A549 (cell line): Measurements from ENCODE around the gene GJB5. TPM values are rescaled to one million over a fixed set of nuclear protein-coding genes. Genes with fewer than 3 reads are reported as not detected.

Experiments
- ATAC-seq, 2 experiments: fragments of 200-7000 bp in 1 of 2; fragments of >200 bp in 1 of 2; cut with Nextera tagmentation in 1 of 2; cut with Tn5 transposase in 1 of 2; 3 replicates each; pipeline versions ENCODE4 v1.8.0 to v1.9.1; 2018 to 2020; ENCODE audit warnings: mild to moderate bottlenecking in 1 of 2, moderate library complexity in 1 of 2
- CTCF ChIA-PET: fragments of 300-600 bp; sonication (Branson Sonifier 250); formaldehyde crosslinking; extraction: SDS; loops from one replicate; lab custom pipeline; 2021; ENCODE audit warnings: antibody characterized with exemption, inconsistent platforms; lab: Yijun Ruan, JAX
- POLR2A ChIA-PET: fragments of 350-600 bp; formaldehyde crosslinking; extraction: SDS; loops from one replicate; lab custom pipeline; 2021; ENCODE audit warnings: antibody characterized with exemption, inconsistent platforms; lab: Yijun Ruan, JAX
- DNase-seq, 2 experiments: peaks; one replicate each; pipeline versions ENCODE4 v3.0.0 to v3.0.0-alpha.2; 2011 to 2016; ENCODE audit warnings: low read depth in 1 of 2, low spot score in 1 of 2
- FAIRE-seq: peaks from 2 replicates; lab custom pipeline; 2011; peaks lifted over from hg19 to GRCh38; lab: Jason Lieb, UNC
- H3K27ac ChIP-seq, 2 experiments: fragments of >200 bp; sonication (Bioruptor Twin); formaldehyde crosslinking; 3 replicates each; pipeline ENCODE4 v1.5.1; 2016 to 2017
- H3K4me1 ChIP-seq: fragments of >200 bp; sonication (Bioruptor Twin); formaldehyde crosslinking; 3 replicates; pipeline ENCODE4 v1.6.1; 2016
- H3K4me2 ChIP-seq: fragments of >200 bp; sonication (Bioruptor Twin); formaldehyde crosslinking; 3 replicates; pipeline ENCODE4 v1.6.1; 2016
- H3K4me3 ChIP-seq: fragments of >200 bp; sonication (Bioruptor Twin); formaldehyde crosslinking; 3 replicates; pipeline ENCODE4 v1.5.1; 2016
- H3K9me3 ChIP-seq: fragments of >200 bp; sonication (Bioruptor Twin); formaldehyde crosslinking; 3 replicates; pipeline ENCODE4 v1.6.1; 2016
- ATOH8 ChIP-seq: fragments of 250-450 bp; sonication (Bioruptor Pico); IDR thresholded peaks from 2 replicates; pipeline ENCODE4 v1.5.0; 2020; ENCODE audit warnings: low read depth, mild to moderate bottlenecking, moderate library complexity
- BHLHE40 ChIP-seq: IDR thresholded peaks from 2 replicates; pipeline ENCODE4 v1.6.1; 2012; ENCODE audit warnings: low read depth, low read length, inconsistent platforms
- CEBPB ChIP-seq, 2 experiments: fragments of >200 bp in 1 of 2; sonication (Bioruptor Twin) in 1 of 2; formaldehyde crosslinking in 1 of 2; IDR thresholded peaks; 2 replicates each; pipeline ENCODE4 v1.6.1; 2012 to 2016
- EHF ChIP-seq: fragments of 250-450 bp; sonication (Bioruptor Pico); IDR thresholded peaks from 2 replicates; pipeline ENCODE4 v1.5.0; 2020; ENCODE audit warnings: mild to moderate bottlenecking
- EHMT2 ChIP-seq: fragments of 200-600 bp; sonication (generic); IDR thresholded peaks from 2 replicates; pipeline ENCODE4 v1.6.1; 2016; ENCODE audit warnings: antibody characterized with exemption, low read depth, mild to moderate bottlenecking, moderate library complexity
- EP300 ChIP-seq, 2 experiments: fragments of >200 bp; sonication (Bioruptor Twin); formaldehyde crosslinking; IDR thresholded peaks; 2 replicates in 1 of 2; 3 replicates in 1 of 2; pipeline ENCODE4 v1.6.1; 2016 to 2017
- HES2 ChIP-seq: fragments of >200 bp; sonication (Bioruptor Twin); formaldehyde crosslinking; IDR thresholded peaks from 2 replicates; pipeline ENCODE4 v1.6.1; 2016
- HOXB5 ChIP-seq: fragments of 250-450 bp; sonication (Bioruptor Pico); IDR thresholded peaks from 2 replicates; pipeline ENCODE4 v1.5.0; 2020; ENCODE audit warnings: mild to moderate bottlenecking, moderate library complexity
- KDM1A ChIP-seq: fragments of 200-600 bp; sonication (generic); IDR thresholded peaks from 2 replicates; pipeline ENCODE4 v1.6.1; 2016; ENCODE audit warnings: low read depth, mild to moderate bottlenecking
- MAFK ChIP-seq: fragments of 450-650 bp; IDR thresholded peaks from 2 replicates; pipeline ENCODE4 v1.6.1; 2014; ENCODE audit not compliant: partially characterized antibody
- MYC ChIP-seq: IDR thresholded peaks from 2 replicates; pipeline ENCODE4 v1.6.1; 2012; ENCODE audit warnings: mild to moderate bottlenecking, inconsistent platforms, low read length, improper control_type of control experiment, borderline replicate concordance
- NFE2L2 ChIP-seq: fragments of 150-350 bp; conservative IDR thresholded peaks from 2 replicates; pipeline ENCODE4 v1.6.1; 2014; ENCODE audit warnings: low read length
- NPAS2 ChIP-seq: fragments of 250-450 bp; sonication (Bioruptor Pico); IDR thresholded peaks from 2 replicates; pipeline ENCODE4 v1.8.0; 2022; ENCODE audit warnings: mild to moderate bottlenecking, moderate library complexity, borderline replicate concordance
- NR3C1 ChIP-seq: fragments of >200 bp; sonication (Bioruptor Twin); formaldehyde crosslinking; IDR thresholded peaks from 3 replicates; pipeline ENCODE4 v1.6.1; 2017
- RFX5 ChIP-seq: fragments of 450-650 bp; IDR thresholded peaks from 2 replicates; pipeline ENCODE4 v1.7.1; 2014; ENCODE audit warnings: antibody characterized with exemption, mild to moderate bottlenecking, moderate library complexity
- RNF2 ChIP-seq: fragments of 200-600 bp; sonication (generic); IDR thresholded peaks from 2 replicates; pipeline ENCODE4 v1.6.1; 2016; ENCODE audit warnings: low read depth, mild to moderate bottlenecking, antibody characterized with exemption, moderate library complexity, borderline replicate concordance
- ZC3H11A ChIP-seq: fragments of 450-650 bp; IDR thresholded peaks from 2 replicates; pipeline ENCODE4 v1.6.1; 2014; ENCODE audit warnings: antibody characterized with exemption, mild to moderate bottlenecking
- ZFP36 ChIP-seq: fragments of 450-650 bp; IDR thresholded peaks from 2 replicates; pipeline ENCODE4 v1.6.1; 2014; ENCODE audit warnings: borderline replicate concordance; ENCODE audit not compliant: partially characterized antibody
- ZNF302 ChIP-seq: fragments of 250-450 bp; sonication (Bioruptor Pico); IDR thresholded peaks from 2 replicates; pipeline ENCODE4 v1.9.0; 2021; ENCODE audit warnings: inconsistent platforms, mild to moderate bottlenecking, moderate library complexity
- WGBS: methylation state at CpG from one replicate; pipeline ENCODE4 v1.1.6; 2017; ENCODE audit errors: missing lambda C conversion rate; 5-methylcytosine and 5-hydroxymethylcytosine counted together
- polyA plus RNA-seq, 4 experiments: library from polyadenylated mRNA; depleted of rRNA in 3 of 4; stranded (reverse); fragments of >200 nt; fragmentation: RNase III in 1 of 4; extraction: RNeasy Plus Mini Kit Qiagen cat#74134 plus additional on column Dnase treatment in 1 of 4; gene quantifications; 2 replicates in 3 of 4; 3 replicates in 1 of 4; pipeline ENCODE4 v1.2.3, GENCODE V29; 2011 to 2017

GJB5 gene
- polyA plus RNA-seq, 2 of the 4 experiments (the other 2 are of a cell fraction) = 0.15 to 0.16 TPM

GRCh38 chr1:34792424-34792823 lies 37.6 kb downstream of the GJB5 start:
- no peak for ATAC-seq
- ChIA-PET CTCF (interaction anchor here (1.8 kb wide), 1 partner anchor 74 kb away, joined by 4 read pairs; no protein-coding TSS in a partner anchor), POLR2A (no interaction called here)
- no peak overlapping the region for H3K4me2 ChIP-seq
- TF ChIP-seq ZNF302 (CRISPR knock-in tag) (no peak), EHMT2 (no peak), HOXB5 (CRISPR knock-in tag) (no peak), NFE2L2 (no peak), NR3C1 (no peak), ZFP36 (no peak), ATOH8 (CRISPR knock-in tag) (no peak), MAFK (no peak), HES2 (no peak)
- H3K4me1 ChIP-seq = no peaks in the 10 kb centered on the region
- no peak overlapping the region for H3K4me3 ChIP-seq
- DNase-seq = no peak
- H3K9me3 ChIP-seq = no peaks in the 10 kb centered on the region
- H3K27ac ChIP-seq = no peak overlapping the region
- FAIRE-seq = no peak
- 77% methylated on average over 9 of the region's 10 CpGs for WGBS

DNA sequence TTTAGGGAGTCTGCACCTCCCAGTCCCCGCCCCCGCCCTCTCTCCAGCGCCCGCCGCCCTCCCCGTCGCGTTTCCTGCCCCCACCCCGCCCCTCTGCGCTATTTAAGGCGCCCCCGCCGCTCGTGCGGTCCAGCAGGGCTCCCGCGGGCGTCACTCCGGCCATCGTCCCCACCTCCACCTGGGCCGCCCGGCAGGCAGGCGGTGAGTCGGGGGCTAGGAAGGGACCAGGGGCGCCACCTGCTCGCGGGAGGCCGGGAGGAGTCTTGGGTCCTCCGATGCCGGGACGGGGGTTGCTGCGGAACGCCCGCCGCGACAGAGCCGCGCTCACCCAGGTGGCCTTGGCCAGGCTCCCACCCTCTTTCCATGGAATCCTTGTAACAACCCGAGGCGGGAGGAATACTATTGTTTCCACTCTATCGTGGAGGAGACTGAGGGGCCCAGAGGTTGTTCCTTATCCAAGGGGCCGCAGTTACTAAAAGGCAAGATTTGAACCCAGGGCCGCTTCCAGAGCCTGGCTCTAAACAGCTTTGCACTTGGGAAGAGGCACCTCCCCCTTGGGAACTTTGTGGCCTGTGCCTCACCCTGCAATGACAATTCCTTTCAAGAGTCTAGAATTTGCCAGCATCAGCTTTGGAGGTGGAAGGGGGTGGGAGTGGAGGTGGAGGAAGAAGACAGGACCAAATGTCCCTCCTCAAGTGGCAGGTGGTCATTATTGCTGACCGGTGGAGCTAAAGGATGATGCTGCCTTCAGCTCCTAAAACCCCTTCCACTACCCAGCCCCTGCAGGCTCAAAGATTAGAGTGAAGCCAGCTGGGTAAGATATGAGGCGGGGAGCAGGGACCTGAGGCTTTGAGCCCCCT lies 38.3 kb downstream of the GJB5 start, which contains the start of gene GJA4:
TSS of gene GJA4 (plus strand) at position 132 of the 860 bp plus-strand sequence. CDS start 1,215 bp downstream, outside the sequence.
- Histone ChIP-seq H3K9me3 (no peaks in the 10 kb centered on the region), H3K4me2 (no peak within 1 kb of the TSS), H3K4me3 (no peak within 1 kb of the TSS), H3K4me1 (no peaks in the 10 kb centered on the region), H3K27ac (no peak within 1 kb of the TSS)
- ChIA-PET POLR2A (no interaction called here), CTCF (no interaction called here)
- FAIRE-seq (no peak), ATAC-seq (no peak), DNase-seq (no peak)
- no peak for TF ChIP-seq ZC3H11A
- no peak for TF ChIP-seq MYC
- no peak for TF ChIP-seq NPAS2 (CRISPR knock-in tag)
- TF ChIP-seq MAFK = no peak
- TF ChIP-seq ZFP36 = no peak
- no peak for TF ChIP-seq ZNF302 (CRISPR knock-in tag)
- no peak for TF ChIP-seq EP300 (IDR thresholded peaks at IDR 0.05)
- no peak for TF ChIP-seq RNF2
- no peak for TF ChIP-seq CEBPB (IDR thresholded peaks at IDR 0.05)
- TF ChIP-seq BHLHE40 = no peak
- TF ChIP-seq RFX5 = no peak
- TF ChIP-seq EHF (CRISPR knock-in tag) = no peak
- 74% methylated on average over 19 of the region's 45 CpGs for WGBS

GRCh38 chr1:34794001-34794789 lies 39.3 kb downstream of the GJB5 start:
- no peak for TF ChIP-seq KDM1A
- TF ChIP-seq, all 56 proteins: peak for 0
- H3K27ac ChIP-seq = no peak overlapping the region
- POLR2A ChIA-PET = no interaction called here
- CTCF ChIA-PET = no interaction called here
- H3K4me1 ChIP-seq = no peaks in the 10 kb centered on the region
- no peak for DNase-seq
- H3K4me2 ChIP-seq = no peak overlapping the region
- 82% methylated on average over 24 of the region's 40 CpGs for WGBS
- no peaks in the 10 kb centered on the region for H3K9me3 ChIP-seq
- FAIRE-seq = no peak
- no peak overlapping the region for H3K4me3 ChIP-seq
- ATAC-seq = no peak
